ENCODE measurements around the gene LRP1B.

LRP1B gene

DNA sequence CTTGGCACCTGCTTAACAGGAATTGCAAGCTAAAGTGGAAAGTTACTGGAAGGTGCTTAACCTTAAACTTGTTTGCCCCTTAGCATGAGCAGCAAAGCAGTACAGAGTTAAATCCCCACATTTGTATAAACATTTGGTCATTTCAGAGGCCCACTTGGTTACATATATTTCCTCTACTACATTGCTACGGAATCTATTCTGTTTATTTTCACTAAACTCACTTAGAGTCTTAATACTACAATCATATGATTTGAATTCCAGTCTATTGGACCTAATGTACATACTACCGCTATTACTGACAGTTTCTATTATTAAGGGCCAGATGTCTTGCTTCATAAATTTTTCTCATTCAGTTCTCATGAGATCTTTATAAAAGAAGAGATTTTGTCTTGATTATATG, 1294.0 kb downstream of the LRP1B start:
- no peaks in the 10 kb centered on the region for H3K4me1 Mint-ChIP-seq
- no peak for ATAC-seq
- no peak overlapping the region for H3K27ac Mint-ChIP-seq

DNA sequence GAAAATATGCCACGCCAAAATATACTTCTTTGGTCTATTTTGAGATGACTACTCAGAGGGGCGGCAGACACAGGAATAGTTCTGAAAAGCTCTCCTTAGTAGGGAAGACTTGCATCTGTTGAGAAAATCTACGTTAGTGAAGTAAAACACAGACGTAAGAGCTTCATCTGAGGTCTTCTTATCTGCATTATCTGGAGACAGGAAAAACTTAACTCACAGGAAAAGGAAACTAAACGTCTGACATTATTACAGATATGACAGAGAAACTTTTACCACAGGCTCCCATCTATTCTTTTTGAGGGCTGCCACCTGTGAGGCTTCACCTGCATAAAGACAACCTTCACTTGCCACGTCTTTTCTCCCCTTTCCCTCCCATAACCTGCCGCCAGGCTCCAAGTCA, 1295.7 kb downstream of the LRP1B start:
- H3K4me1 Mint-ChIP-seq: no peaks in the 10 kb centered on the region
- ATAC-seq (no peak), DNase-seq (ENCODE audit: low spot score in 2 of 2) (no peak)
- H3K9me3 Mint-ChIP-seq: peaks cover 9% of the 10 kb centered on the region
- no peaks in the 10 kb centered on the region for H3K36me3 Mint-ChIP-seq
- no peak overlapping the region for H3K27ac Mint-ChIP-seq
- no peak overlapping the region for H3K4me3 Mint-ChIP-seq

More for the DNA sequence above, 1294.0 kb downstream of the LRP1B start:
- Mint-ChIP-seq H3K36me3 (no peaks in the 10 kb centered on the region), H3K9me3 (peaks cover 3% of the 10 kb centered on the region), H3K4me3 (no peak overlapping the region)
- DNase-seq (ENCODE audit: low spot score in 2 of 2): no peak

DNA sequence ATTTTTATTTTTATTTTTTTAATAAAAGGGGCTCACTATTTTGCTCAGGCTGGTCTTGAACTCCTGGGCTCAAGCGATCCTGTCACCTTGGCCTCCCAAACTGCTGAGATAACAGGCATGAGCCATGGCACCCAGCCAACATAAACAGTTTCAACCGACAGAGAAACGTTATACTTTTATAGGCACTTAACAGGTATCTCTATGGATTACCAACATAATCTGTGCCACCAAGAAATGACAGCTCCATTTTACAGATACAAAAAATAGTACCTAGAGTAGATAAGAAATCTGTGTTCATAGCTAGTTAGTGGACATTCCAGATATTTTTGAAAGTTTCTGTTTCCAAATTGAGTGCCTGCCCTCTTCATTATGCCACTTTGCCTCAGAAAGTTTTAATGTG, 1316.7 kb downstream of the LRP1B start:
- DNase-seq (ENCODE audit: low spot score in 2 of 2) (no peak), ATAC-seq (no peak)
- no peak overlapping the region for H3K27ac Mint-ChIP-seq
- no peak overlapping the region for H3K4me3 Mint-ChIP-seq
- no peaks in the 10 kb centered on the region for H3K36me3 Mint-ChIP-seq
- H3K9me3 Mint-ChIP-seq: peaks cover 7% of the 10 kb centered on the region
- H3K4me1 Mint-ChIP-seq: no peaks in the 10 kb centered on the region

DNA sequence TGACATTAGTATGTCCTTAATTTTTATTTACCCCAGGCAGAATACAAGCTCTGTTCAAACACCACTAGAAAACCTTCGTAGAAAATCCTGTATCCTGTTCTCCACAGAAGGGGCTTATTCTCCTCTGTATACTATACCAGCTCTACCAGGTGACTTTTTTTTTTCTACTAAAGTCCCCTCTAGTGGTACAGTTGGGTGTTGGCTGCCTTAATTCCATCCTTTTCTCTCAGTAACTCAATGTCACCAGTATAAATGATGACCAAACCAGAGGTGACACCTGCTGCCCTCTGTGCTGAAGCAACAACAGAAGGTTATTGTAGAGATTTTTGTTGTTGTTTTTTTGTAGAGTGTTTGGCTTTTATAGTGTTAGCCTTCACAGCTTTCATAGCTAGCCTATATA, 1322.0 kb downstream of the LRP1B start:
- Mint-ChIP-seq H3K36me3 (no peaks in the 10 kb centered on the region), H3K27ac (no peak overlapping the region), H3K4me3 (no peak overlapping the region), H3K4me1 (no peaks in the 10 kb centered on the region), H3K9me3 (peaks cover 11% of the 10 kb centered on the region)
- no peak for ATAC-seq
- no peak for DNase-seq (ENCODE audit: low spot score in 2 of 2)

DNA sequence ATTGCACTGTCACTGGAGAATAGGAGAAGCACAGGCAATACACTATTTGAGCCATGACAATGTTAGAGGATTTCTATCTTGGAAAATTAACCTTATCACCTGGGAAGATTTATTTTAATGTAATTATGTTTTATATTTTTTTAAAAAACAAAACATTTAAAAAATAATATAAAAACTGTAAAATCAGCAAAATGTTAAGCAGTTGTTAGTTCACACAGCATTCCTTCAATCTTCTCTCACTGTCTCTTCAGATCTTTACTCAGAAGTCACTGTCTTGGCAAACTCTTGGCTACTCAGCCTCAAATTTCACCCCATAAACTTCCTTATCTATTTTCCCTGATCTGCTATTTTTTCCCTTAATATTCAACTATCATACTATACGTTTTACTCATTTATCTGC, 1322.6 kb downstream of the LRP1B start:
- Mint-ChIP-seq H3K36me3 (no peaks in the 10 kb centered on the region), H3K27ac (no peak overlapping the region), H3K9me3 (peaks cover 10% of the 10 kb centered on the region), H3K4me3 (no peak overlapping the region), H3K4me1 (no peaks in the 10 kb centered on the region)
- ATAC-seq (no peak), DNase-seq (ENCODE audit: low spot score in 2 of 2) (no peak)

DNA sequence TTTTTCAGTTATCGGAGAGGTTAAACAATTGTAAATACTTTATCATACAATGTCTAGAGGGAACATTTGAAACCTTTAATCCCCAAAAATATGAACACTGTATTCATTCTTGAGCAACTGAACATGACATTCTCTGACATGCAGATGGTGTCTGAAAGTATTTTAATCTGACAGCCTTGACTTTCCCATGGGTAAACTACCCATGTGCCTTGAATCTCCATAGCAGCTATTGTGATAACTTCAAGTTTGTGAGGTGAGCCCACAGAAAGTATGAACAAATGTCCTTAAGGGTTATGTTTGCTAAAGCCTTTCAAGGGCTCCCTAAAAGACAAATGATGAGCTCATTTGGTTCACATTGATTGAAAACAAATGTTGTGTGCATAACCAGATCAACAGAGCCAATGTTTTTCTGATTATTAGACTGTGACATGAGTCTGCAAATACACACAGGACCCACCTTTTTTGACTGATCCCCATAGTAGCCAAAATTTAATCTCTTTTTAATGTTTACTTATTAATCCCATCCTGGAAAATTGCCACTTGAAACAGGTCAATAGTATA, 1326.0 kb downstream of the LRP1B start:
- Mint-ChIP-seq H3K27ac (no peak overlapping the region), H3K36me3 (no peaks in the 10 kb centered on the region), H3K4me3 (no peak overlapping the region), H3K9me3 (peaks cover 13% of the 10 kb centered on the region), H3K4me1 (no peaks in the 10 kb centered on the region)
- DNase-seq (ENCODE audit: low spot score in 2 of 2) (no peak), ATAC-seq (no peak)

DNA sequence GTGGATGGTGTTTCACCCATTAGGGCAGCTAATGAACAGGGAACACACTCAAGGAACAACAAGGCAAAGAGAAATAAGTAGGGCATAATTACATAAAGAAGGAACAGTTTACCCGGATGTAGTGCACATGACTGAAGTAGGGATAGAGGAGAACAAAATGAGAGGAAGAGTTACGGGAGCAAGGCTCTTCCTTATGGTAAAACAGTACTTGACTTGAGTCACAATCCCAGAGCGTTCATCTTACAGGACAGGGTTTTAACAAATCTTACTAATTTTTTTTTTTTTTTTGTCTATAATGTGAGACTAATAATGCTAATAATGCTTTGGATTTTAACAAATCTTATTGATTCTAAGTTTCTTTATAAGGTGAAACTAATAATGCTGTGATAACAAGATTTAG, 1329.5 kb downstream of the LRP1B start:
- H3K27ac Mint-ChIP-seq: no peak overlapping the region
- no peak for DNase-seq (ENCODE audit: low spot score in 2 of 2)
- no peaks in the 10 kb centered on the region for H3K4me1 Mint-ChIP-seq
- H3K36me3 Mint-ChIP-seq: no peaks in the 10 kb centered on the region
- H3K9me3 Mint-ChIP-seq: peaks cover 12% of the 10 kb centered on the region
- no peak for ATAC-seq
- no peak overlapping the region for H3K4me3 Mint-ChIP-seq

DNA sequence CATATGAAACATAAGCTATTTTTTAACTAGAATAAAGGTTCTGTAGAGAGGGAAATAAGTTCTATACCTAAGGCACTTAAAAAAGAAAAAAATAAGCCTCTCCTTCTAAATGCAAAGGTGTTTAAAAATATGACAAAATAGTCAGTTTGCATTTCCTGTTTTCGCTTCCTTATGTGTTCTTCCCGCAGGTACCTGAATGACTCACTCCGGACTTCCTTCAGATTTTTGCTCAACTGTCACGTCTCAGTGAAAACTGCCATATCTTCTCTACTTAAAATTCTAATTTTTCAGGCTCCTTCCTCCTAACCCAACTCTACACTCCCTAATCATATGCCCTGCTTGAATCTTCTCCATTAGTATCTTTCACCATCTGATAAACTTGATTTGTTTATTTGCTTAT, 1333.1 kb downstream of the LRP1B start:
- DNase-seq (ENCODE audit: low spot score in 2 of 2) (no peak), ATAC-seq (no peak)
- H3K4me3 Mint-ChIP-seq: no peak overlapping the region
- peaks cover 12% of the 10 kb centered on the region for H3K9me3 Mint-ChIP-seq
- H3K36me3 Mint-ChIP-seq: no peaks in the 10 kb centered on the region
- no peak overlapping the region for H3K27ac Mint-ChIP-seq
- H3K4me1 Mint-ChIP-seq: no peaks in the 10 kb centered on the region

DNA sequence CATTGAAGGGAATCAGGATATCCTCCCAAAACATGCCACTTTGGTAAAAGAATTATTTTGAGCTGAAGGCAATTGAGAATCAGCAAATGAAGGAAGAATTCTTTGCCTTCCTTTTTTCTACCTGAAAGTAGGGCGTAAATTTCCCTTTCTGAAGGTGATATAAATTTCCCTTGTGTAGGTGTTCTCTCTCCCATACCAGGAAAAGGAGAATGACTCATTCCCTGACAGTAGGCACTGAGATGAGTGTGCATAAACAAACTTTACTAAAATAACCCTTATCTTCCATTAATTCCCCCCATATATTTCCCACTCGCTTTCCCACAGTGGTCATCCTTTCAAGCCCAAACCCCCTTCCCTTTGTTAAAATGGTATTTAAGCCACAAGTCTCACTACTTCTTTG, 1339.0 kb downstream of the LRP1B start:
- H3K4me1 Mint-ChIP-seq: no peaks in the 10 kb centered on the region
- no peaks in the 10 kb centered on the region for H3K36me3 Mint-ChIP-seq
- H3K27ac Mint-ChIP-seq: no peak overlapping the region
- peaks cover 14% of the 10 kb centered on the region for H3K9me3 Mint-ChIP-seq
- DNase-seq (ENCODE audit: low spot score in 2 of 2) (no peak), ATAC-seq (no peak)
- no peak overlapping the region for H3K4me3 Mint-ChIP-seq

DNA sequence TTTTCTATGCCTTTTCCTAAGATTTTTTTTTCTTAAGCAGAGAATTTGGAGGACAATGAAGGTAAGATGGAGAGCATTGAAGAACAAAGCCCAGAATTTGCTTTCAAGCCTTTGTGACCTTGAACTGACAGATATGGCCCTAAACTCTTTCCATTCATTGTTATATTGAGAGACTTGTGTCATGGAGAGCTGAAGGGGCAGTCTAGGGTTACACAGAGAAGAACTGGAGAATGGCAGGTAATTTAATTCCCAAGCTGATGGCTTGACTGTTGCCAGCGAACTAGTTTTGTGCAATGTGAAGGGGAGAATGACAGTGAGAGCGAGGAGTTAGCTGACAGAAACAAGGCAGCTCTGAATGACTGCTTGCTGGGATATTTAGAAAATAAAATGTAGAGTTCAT, 1344.2 kb downstream of the LRP1B start:
- ATAC-seq: no peak

DNA sequence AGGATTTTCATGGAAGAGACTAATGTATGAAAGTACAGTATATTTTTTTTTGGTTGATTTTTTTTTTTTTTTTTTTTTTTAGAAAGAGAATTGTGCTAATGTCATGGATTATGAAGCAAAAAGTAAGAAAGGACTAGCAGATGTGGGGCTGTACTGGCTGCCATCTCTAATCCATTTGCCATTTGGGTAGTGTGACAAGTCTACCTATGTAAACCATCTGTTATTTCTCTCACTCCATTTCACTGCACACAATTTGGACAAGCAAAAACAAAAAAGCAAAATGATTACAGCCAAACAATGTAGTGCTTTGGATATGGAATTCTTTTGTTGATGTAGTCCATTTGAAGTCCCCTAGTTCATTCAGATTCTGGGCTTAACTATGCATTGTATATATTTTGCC, 1355.4 kb downstream of the LRP1B start:
- no peak overlapping the region for H3K27ac Mint-ChIP-seq
- no peak overlapping the region for H3K4me3 Mint-ChIP-seq
- no peaks in the 10 kb centered on the region for H3K4me1 Mint-ChIP-seq
- no peak for DNase-seq (ENCODE audit: low spot score in 2 of 2)
- H3K9me3 Mint-ChIP-seq: peaks cover 6% of the 10 kb centered on the region
- no peaks in the 10 kb centered on the region for H3K36me3 Mint-ChIP-seq
- no peak for ATAC-seq

More for the DNA sequence above, 1344.2 kb downstream of the LRP1B start:
- H3K4me1 Mint-ChIP-seq: no peaks in the 10 kb centered on the region
- H3K4me3 Mint-ChIP-seq: no peak overlapping the region
- H3K27ac Mint-ChIP-seq: no peak overlapping the region
- DNase-seq (ENCODE audit: low spot score in 2 of 2): no peak
- H3K36me3 Mint-ChIP-seq: no peaks in the 10 kb centered on the region
- H3K9me3 Mint-ChIP-seq: peaks cover 15% of the 10 kb centered on the region

DNA sequence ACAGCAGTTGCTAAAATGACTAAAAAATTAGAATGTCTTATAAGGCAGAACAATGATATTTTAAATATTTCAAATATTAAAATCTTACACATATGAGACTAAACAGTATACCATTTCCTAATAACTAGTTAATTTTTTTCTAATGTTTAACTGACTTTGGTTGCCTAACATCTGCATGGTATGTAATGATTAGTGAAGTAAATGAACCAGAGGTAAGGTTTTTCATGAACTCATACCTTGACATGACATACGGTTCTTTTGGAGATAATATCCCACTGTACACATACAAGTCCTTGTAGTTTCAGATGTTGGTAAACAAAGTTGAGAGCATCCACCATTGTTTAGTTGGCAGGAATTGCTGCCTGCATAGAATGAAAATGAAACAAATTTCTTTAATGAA, 1360.2 kb downstream of the LRP1B start:
- no peak overlapping the region for H3K4me3 Mint-ChIP-seq
- no peaks in the 10 kb centered on the region for H3K36me3 Mint-ChIP-seq
- H3K4me1 Mint-ChIP-seq: no peaks in the 10 kb centered on the region
- DNase-seq (ENCODE audit: low spot score in 2 of 2): no peak
- no peak for ATAC-seq
- H3K9me3 Mint-ChIP-seq: peaks cover 3% of the 10 kb centered on the region
- H3K27ac Mint-ChIP-seq: no peak overlapping the region

DNA sequence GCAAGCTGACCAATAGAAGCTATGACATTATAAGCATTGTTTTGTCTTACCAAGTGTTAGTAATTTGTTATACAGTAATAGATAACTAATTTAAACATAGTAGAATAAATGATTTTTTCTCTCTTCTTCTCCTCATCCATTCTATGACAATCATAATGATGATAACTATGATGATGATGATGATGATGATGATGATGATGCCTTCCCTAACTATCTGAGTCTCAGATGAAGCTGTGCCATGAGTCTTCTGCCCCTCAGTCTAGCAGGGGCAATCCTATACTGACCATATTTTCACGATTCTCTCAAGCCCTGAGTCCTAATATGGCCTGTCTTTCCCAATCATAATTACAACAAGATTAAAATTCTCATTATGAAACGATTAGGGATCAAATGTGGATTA, 1369.0 kb downstream of the LRP1B start:
- peaks cover 9% of the 10 kb centered on the region for H3K9me3 Mint-ChIP-seq
- no peak for DNase-seq (ENCODE audit: low spot score in 2 of 2)
- H3K36me3 Mint-ChIP-seq: no peaks in the 10 kb centered on the region
- no peak overlapping the region for H3K27ac Mint-ChIP-seq
- no peak overlapping the region for H3K4me3 Mint-ChIP-seq
- ATAC-seq: no peak
- no peaks in the 10 kb centered on the region for H3K4me1 Mint-ChIP-seq

DNA sequence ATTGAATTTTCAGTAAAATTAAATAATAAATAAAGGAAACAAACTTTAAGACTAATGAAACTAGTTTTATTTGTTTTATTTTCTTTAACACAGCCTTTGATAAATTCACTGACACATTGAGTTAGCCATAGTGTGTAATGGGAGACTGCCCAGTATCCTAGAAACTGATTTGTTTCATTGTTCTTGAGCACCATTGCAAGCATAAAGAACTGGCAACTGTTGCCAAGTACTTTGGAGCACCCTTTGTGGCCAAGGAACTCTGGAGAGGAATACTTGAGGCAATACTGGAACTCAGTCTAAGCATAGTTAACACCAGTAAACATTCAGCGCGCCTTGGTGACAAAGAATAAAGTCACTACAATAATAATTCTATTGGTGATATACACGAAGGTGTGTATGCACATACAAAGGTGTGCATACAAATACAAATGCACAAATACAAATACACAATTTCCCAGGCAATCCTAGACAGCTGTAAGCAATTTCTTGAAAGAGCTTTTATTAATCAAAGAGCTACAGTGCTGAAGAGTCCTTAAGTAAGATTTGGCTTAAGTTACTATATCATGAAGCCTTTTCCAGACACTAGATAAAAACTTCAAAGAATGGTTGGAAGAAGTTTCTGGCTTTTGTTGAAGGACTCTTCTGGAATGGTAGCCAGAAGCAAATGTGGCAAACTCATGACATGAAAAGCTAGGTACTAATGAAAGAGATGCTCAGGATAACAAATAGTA, 1371.2 kb downstream of the LRP1B start:
- ATAC-seq: no peak

DNA sequence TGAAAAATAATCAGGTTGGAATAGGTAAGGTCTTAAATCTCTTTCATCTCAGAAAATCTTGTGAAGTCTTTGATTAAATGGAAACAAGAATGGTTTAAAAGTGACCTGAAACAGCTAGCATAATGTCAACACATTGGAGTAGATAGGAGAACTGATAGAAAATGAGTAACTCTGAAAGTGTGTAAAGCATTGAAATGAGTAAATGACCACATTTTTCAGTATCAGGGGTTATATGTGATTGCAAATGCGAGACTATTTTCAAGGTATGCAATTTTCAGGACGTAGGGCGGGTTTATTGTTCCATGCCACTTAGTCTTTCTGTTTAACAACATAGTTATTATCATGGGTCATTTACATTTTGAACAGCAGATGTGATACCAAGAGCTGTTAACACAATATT, 1383.2 kb downstream of the LRP1B start:
- H3K9me3 Mint-ChIP-seq: peaks cover 4% of the 10 kb centered on the region
- no peak overlapping the region for H3K27ac Mint-ChIP-seq
- ATAC-seq (peak; percentile 63), DNase-seq (ENCODE audit: low spot score in 2 of 2) (no peak)
- no peaks in the 10 kb centered on the region for H3K36me3 Mint-ChIP-seq
- no peaks in the 10 kb centered on the region for H3K4me1 Mint-ChIP-seq
- no peak overlapping the region for H3K4me3 Mint-ChIP-seq

More for the DNA sequence above, 1371.2 kb downstream of the LRP1B start:
- DNase-seq (ENCODE audit: low spot score in 2 of 2): no peak
- Mint-ChIP-seq H3K4me3 (no peak overlapping the region), H3K36me3 (no peaks in the 10 kb centered on the region), H3K27ac (no peak overlapping the region), H3K9me3 (peaks cover 8% of the 10 kb centered on the region), H3K4me1 (no peaks in the 10 kb centered on the region)

DNA sequence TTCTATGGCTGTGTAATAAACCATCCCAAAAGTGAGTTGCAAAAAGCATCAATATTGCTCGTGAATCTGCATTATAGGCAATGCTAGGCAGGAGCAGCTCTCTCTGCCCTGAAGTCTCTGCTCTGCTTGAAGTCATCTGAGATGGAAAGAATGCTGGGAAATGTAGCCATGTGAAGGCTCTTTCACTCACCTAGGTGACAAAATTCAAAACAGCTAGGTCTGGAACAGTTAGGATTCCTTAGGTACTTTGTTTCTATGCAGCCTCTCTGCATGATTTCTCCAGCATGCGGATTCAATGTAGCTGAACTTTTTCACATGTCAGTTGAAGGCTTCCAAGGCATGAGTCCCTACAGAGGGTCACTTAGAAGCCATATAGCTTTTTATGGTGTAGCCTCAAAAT, 1383.7 kb downstream of the LRP1B start:
- Mint-ChIP-seq H3K4me1 (no peaks in the 10 kb centered on the region), H3K9me3 (peaks cover 3% of the 10 kb centered on the region), H3K36me3 (no peaks in the 10 kb centered on the region), H3K27ac (no peak overlapping the region), H3K4me3 (no peak overlapping the region)
- DNase-seq (ENCODE audit: low spot score in 2 of 2) (no peak), ATAC-seq (no peak)

Measured in stimulated activated effector memory CD8-positive, alpha-beta T cell treated with anti-CD3 and anti-CD28 coated beads, Interleukin-12 subunit alpha, Interleukin-12 subunit beta, amount 100 ng/mL, for 72 hours (primary cell).